CD4-positive, alpha-beta T cell (primary cell): ENCODE data around the gene ACAP3. TPM values are rescaled to one million over a fixed set of nuclear protein-coding genes. Genes with fewer than 3 reads are reported as not detected.
A peak's percentile ranks its signal among the peaks of the same experiment; 100 is the strongest.

ENCODE experiments used
- ATAC-seq: fragments of 200-7000 bp; cut with Tn5 transposase; one replicate; pipeline ENCODE4 v1.10.0; 2022; ENCODE audit warnings: mild to moderate bottlenecking; ENCODE audit not compliant: poor library complexity
- CTCF ChIA-PET: fragments of 350-600 bp; sonication (Branson Sonifier 250); formaldehyde crosslinking; loops from one replicate; lab custom pipeline; 2021; ENCODE audit warnings: antibody characterized with exemption, inconsistent platforms; lab: Charles Lee
- POLR2A ChIA-PET: fragments of 350-600 bp; sonication (Branson Sonifier 250); formaldehyde crosslinking; loops from one replicate; lab custom pipeline; 2021; ENCODE audit warnings: antibody characterized with exemption, inconsistent platforms; lab: Charles Lee
- DNase-seq, 14 experiments: peaks; one replicate each; pipeline ENCODE4 v3.0.0-alpha.2; 2013 to 2020; ENCODE audit warnings: mixed read lengths in 2 of 14
- H3K27ac ChIP-seq, 2 donors: one replicate each; pipeline versions ENCODE4 v1.5.1 to v1.7.0; 2013; ENCODE audit warnings: low read length in 2 of 2, low read depth in 1 of 2, mild to moderate bottlenecking in 1 of 2
- H3K27me3 ChIP-seq, 2 experiments: 1 replicate in 1 of 2; 2 replicates in 1 of 2; pipeline versions ENCODE4 v1.6.1 to v1.7.0; 2013; ENCODE audit warnings: low read length in 2 of 2, control low read depth in 1 of 2, mild to moderate bottlenecking in 1 of 2, moderate library complexity in 1 of 2; ENCODE audit not compliant: insufficient read depth in 2 of 2, control insufficient read depth in 1 of 2
- H3K36me3 ChIP-seq: one replicate; pipeline ENCODE4 v1.6.1; 2013; ENCODE audit warnings: low read length, control low read depth; ENCODE audit not compliant: insufficient read depth
- H3K4me1 ChIP-seq: one replicate; pipeline ENCODE4 v1.6.1; 2013; ENCODE audit warnings: low read length, control low read depth; ENCODE audit not compliant: insufficient read depth
- H3K4me3 ChIP-seq: one replicate; pipeline ENCODE4 v1.5.1; 2013; ENCODE audit warnings: mild to moderate bottlenecking, low read length, moderate library complexity
- H3K9me3 ChIP-seq, 2 experiments: 1 replicate in 1 of 2; 2 replicates in 1 of 2; pipeline versions ENCODE4 v1.6.1 to v1.7.0; 2013; ENCODE audit warnings: low read length in 2 of 2, mild to moderate bottlenecking in 2 of 2, control low read depth in 1 of 2, moderate library complexity in 1 of 2; ENCODE audit not compliant: control insufficient read depth in 1 of 2, insufficient read depth in 1 of 2
- H3K27ac Mint-ChIP-seq: one replicate; pipeline ENCODE4 v1.8.0; 2020; ENCODE audit warnings: mixed read lengths
- H3K27me3 Mint-ChIP-seq: one replicate; pipeline ENCODE4 v1.8.0; 2021; ENCODE audit warnings: mixed read lengths
- H3K36me3 Mint-ChIP-seq: one replicate; pipeline ENCODE4 v1.8.0; 2021; ENCODE audit warnings: low read depth, mixed read lengths
- H3K4me1 Mint-ChIP-seq: one replicate; pipeline ENCODE4 v1.8.0; 2021; ENCODE audit warnings: low read depth, mixed read lengths
- H3K4me3 Mint-ChIP-seq: one replicate; pipeline ENCODE4 v1.8.0; 2020; ENCODE audit warnings: mild to moderate bottlenecking, mixed read lengths
- H3K9me3 Mint-ChIP-seq: one replicate; pipeline ENCODE4 v1.8.0; 2020; ENCODE audit warnings: mixed read lengths
- intact Hi-C, 2 experiments: fragments of 100-400 bp; cut with DNase I in 1 of 2; cut with micrococcal nuclease in 1 of 2; formaldehyde crosslinking; loops; one replicate each; pipeline versions ENCODE4 v1.15.1 to v1.9.0; 2023 to 2025; cut with DNase I, micrococcal nuclease
- total RNA-seq, 174 experiments: library from RNA in 2 of 174; stranded (reverse) in 2 of 174; gene quantifications; one replicate each; pipeline ENCODE4 v1.2.3 and lab custom pipeline; 2021 to 2026
- TF ChIP-seq, protein P1 (sequence below): fragments of 200-600 bp; IDR thresholded peaks from one replicate; pipeline ENCODE4 v1.8.0; 2022; ENCODE audit warnings: antibody characterized with exemption, mild to moderate bottlenecking

Gene ACAP3
- total RNA-seq, 2 experiments from 2014 or later = 45.3 to 46.4 TPM

DNA sequence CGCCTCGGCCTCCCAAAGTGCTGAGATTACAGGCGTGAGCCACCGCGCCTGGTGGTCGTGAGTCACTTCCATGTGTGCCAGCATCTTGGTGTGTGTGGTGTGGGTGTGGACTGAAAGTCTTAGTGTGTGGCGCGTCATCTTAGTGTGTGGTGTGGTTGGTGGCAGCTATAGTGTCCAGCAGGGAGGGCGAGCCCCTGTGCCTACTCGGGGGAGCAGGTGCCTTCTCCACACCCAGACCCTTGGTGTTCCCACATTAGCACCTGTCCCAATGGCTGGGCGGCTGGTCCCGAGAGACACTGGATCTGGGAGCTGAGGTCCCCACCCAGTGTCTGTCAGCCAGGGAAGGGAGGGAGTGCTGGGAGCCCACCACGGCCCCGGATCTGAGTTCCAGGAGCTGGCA lies 24.7 kb downstream of the ACAP3 start:
- no peak overlapping the region for H3K27ac ChIP-seq
- no peaks in the 10 kb centered on the region for H3K36me3 ChIP-seq
- H3K4me3 Mint-ChIP-seq = no peak overlapping the region
- ATAC-seq (no peak), DNase-seq (peak in 1 of 14 experiments; percentile 36)
- TF ChIP-seq, protein P1, sequence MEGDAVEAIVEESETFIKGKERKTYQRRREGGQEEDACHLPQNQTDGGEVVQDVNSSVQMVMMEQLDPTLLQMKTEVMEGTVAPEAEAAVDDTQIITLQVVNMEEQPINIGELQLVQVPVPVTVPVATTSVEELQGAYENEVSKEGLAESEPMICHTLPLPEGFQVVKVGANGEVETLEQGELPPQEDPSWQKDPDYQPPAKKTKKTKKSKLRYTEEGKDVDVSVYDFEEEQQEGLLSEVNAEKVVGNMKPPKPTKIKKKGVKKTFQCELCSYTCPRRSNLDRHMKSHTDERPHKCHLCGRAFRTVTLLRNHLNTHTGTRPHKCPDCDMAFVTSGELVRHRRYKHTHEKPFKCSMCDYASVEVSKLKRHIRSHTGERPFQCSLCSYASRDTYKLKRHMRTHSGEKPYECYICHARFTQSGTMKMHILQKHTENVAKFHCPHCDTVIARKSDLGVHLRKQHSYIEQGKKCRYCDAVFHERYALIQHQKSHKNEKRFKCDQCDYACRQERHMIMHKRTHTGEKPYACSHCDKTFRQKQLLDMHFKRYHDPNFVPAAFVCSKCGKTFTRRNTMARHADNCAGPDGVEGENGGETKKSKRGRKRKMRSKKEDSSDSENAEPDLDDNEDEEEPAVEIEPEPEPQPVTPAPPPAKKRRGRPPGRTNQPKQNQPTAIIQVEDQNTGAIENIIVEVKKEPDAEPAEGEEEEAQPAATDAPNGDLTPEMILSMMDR = no peak
- no peaks in the 10 kb centered on the region for H3K9me3 Mint-ChIP-seq
- POLR2A ChIA-PET = no interaction called here
- H3K36me3 Mint-ChIP-seq = no peaks in the 10 kb centered on the region
- no peaks in the 10 kb centered on the region for H3K4me1 Mint-ChIP-seq
- no peaks in the 10 kb centered on the region for H3K27me3 Mint-ChIP-seq
- peaks cover 0 to 3% of the 10 kb centered on the region in 2 experiments for H3K9me3 ChIP-seq
- H3K27ac Mint-ChIP-seq = no peak overlapping the region
- H3K4me1 ChIP-seq = no peaks in the 10 kb centered on the region
- H3K4me3 ChIP-seq = no peak overlapping the region
- CTCF ChIA-PET = no interaction called here
- intact Hi-C loops = no loop called here
- no peaks in the 10 kb centered on the region for H3K27me3 ChIP-seq

DNA sequence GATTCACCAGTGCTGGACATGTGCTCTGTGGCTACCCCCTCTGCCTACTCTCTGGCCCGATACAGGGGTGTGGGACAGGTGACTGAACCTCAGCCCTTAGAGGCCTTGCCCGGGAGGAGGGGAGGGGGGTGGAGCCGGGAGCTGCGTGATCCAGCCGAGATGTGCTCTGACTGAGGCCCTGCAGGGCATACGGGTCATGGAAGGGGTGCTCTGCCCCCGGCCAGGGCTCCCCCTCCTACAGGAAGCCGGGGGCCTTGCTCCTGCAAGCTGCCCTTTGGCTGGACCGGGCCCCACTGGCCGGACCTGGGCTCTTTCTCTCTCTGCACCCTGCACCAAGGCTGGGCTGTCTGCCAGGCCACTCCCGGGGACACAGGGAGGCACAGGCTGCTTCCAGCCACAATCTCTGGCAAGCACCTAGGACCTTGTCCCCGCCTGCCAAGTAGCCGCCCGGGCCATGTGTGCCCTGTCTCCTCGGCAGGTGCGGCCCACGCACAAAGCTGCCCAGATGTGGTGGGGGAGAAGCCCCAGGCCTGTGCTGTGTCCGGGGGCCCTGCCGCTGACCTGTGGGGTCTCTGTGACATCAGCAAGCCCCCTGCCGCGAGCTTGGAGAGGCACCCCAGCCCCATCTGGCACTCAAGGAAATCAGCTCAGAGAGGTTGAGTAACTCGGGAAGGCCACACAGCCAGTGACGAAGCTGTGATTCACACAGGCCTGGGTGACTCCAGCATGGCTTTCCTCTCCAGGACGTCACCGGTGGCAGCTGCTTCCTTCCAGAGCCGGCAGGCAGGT lies 26.0 kb downstream of the ACAP3 start:
- Histone ChIP-seq H3K4me3 (no peak overlapping the region), H3K4me1 (no peaks in the 10 kb centered on the region), H3K9me3 (peaks cover 0 to 3% of the 10 kb centered on the region in 2 experiments), H3K27ac (no peak overlapping the region), H3K27me3 (no peaks in the 10 kb centered on the region), H3K36me3 (no peaks in the 10 kb centered on the region)
- peak in 1 of 14 experiments; percentile 40 for DNase-seq
- no peak for ATAC-seq
- Mint-ChIP-seq H3K27ac (no peak overlapping the region), H3K27me3 (no peaks in the 10 kb centered on the region), H3K36me3 (no peaks in the 10 kb centered on the region), H3K4me1 (no peaks in the 10 kb centered on the region), H3K9me3 (no peaks in the 10 kb centered on the region), H3K4me3 (no peak overlapping the region)
- ChIA-PET CTCF (no interaction called here), POLR2A (no interaction called here)
- intact Hi-C loops = no loop called here
- TF ChIP-seq, protein P1 = no peak

DNA sequence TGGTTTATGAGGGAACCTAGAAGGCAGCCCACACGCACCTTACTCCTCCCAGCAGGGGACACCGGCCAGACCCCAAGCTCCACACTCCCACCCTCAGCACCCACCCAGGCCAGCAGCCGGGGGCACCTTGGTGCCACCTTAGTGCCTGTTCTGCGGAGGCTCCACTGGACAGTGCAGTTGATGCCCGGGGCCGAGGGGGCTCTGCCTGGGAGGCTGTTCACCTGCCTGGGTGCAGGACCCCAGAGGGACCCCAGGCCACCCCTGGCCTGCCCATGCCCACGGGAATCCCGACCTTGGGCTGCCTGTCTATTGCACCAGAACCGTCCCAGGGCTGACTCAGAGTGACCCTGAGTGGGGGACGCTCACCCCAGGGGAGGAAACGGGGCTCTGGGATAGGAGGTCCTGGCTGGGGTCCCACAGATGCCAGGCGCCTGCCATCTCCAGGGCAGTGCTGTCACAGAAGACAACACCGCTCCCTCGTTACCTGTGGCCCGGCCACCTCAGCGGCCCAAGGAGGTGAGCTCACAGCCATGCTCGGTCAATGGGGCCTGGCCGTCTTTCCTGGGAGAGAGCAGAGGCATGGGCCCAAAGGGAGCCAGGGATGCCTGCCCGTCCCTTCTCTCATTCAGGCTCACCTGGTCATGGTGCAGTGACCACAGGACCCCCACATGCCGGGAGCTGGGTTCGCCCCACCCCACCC lies 26.8 kb downstream of the ACAP3 start:
- H3K36me3 ChIP-seq = no peaks in the 10 kb centered on the region
- Mint-ChIP-seq H3K4me3 (no peak overlapping the region), H3K36me3 (no peaks in the 10 kb centered on the region), H3K9me3 (no peaks in the 10 kb centered on the region), H3K27me3 (no peaks in the 10 kb centered on the region), H3K4me1 (no peaks in the 10 kb centered on the region), H3K27ac (no peak overlapping the region)
- ChIA-PET CTCF (no interaction called here), POLR2A (no interaction called here)
- no peak for DNase-seq
- peaks cover 0 to 3% of the 10 kb centered on the region in 2 experiments for H3K9me3 ChIP-seq
- H3K27ac ChIP-seq = no peak overlapping the region
- H3K4me3 ChIP-seq = no peak overlapping the region
- intact Hi-C loops = no loop called here
- no peaks in the 10 kb centered on the region for H3K27me3 ChIP-seq
- H3K4me1 ChIP-seq = no peaks in the 10 kb centered on the region
- no peak for ATAC-seq
- TF ChIP-seq, protein P1 = no peak
